Skin epidermis (tissue), 12 donors: ENCODE data around the gene GLT8D1.
"Not testable (repeated sequence)": the region's sequence is repeated elsewhere in the genome, so short reads cannot be mapped to it uniquely, and the experiment has no call there.

ENCODE experiments used
- H3K27ac ChIP-seq, 21 experiments: fragments of 200-600 bp; sonication (generic) in 11 of 21; one replicate each; pipeline ENCODE4 v1.5.0; 2020; ENCODE audit warnings: mild to moderate bottlenecking in 3 of 21, inconsistent platforms in 2 of 21, moderate library complexity in 2 of 21
- H3K4me3 ChIP-seq, 7 experiments: fragments of 200-600 bp; sonication (generic) in 2 of 7; one replicate each; pipeline ENCODE4 v1.5.0; 2020; ENCODE audit warnings: inconsistent platforms in 2 of 7, mild to moderate bottlenecking in 2 of 7, moderate library complexity in 1 of 7

GLT8D1 gene

GRCh38 chr3:52685285-52685708 lies 20.3 kb downstream of the GLT8D1 start:
- Histone ChIP-seq H3K4me3 (peak overlapping the region; percentile 54 to 95 (median 66)), H3K27ac (peak overlapping the region; percentile 87 to 100 (median 97))

GRCh38 chr3:52684184-52684583 lies 21.4 kb downstream of the GLT8D1 start:
- H3K27ac ChIP-seq = peak overlapping the region in 3 of 21 experiments; percentile 98 to 99 (median 98)
- peak overlapping the region in 1 of 7 experiments; percentile 75 for H3K4me3 ChIP-seq

- peak overlapping the region in 2 of 21 experiments; percentile 14 to 21 for H3K27ac ChIP-seq
- H3K4me3 ChIP-seq = no peak overlapping the region
Measured at GRCh38 chr3:52683611-52684010, 22.0 kb downstream of the GLT8D1 start.

- Histone ChIP-seq H3K4me3 (no peak overlapping the region), H3K27ac (peak overlapping the region in 16 of 21 experiments; percentile 29 to 76 (median 62))
Measured at GRCh38 chr3:52682016-52682415, 23.6 kb downstream of the GLT8D1 start.

- Histone ChIP-seq H3K27ac (peak overlapping the region in 18 of 21 experiments; percentile 12 to 76 (median 58)), H3K4me3 (no peak overlapping the region)
Measured at GRCh38 chr3:52681596-52681995, 24.0 kb downstream of the GLT8D1 start.

GRCh38 chr3:52679811-52680210 lies 25.8 kb downstream of the GLT8D1 start:
- Histone ChIP-seq H3K4me3 (no peak overlapping the region), H3K27ac (peak overlapping the region in 9 of 21 experiments; percentile 13 to 76 (median 48))

- Histone ChIP-seq H3K27ac (peak overlapping the region in 6 of 21 experiments; percentile 13 to 76 (median 41)), H3K4me3 (no peak overlapping the region)
Measured at GRCh38 chr3:52679199-52679538, 26.4 kb downstream of the GLT8D1 start.

GRCh38 chr3:52678265-52679198 lies 27.1 kb downstream of the GLT8D1 start:
- peak overlapping the region in 4 of 21 experiments; percentile 18 to 76 (median 34) for H3K27ac ChIP-seq

GRCh38 chr3:52676201-52676600 lies 29.4 kb downstream of the GLT8D1 start:
- not testable (repeated sequence) for H3K4me3 ChIP-seq, H3K27ac ChIP-seq

More at GRCh38 chr3:52678265-52679198, 27.1 kb downstream of the GLT8D1 start:
- no peak overlapping the region for H3K4me3 ChIP-seq

- Histone ChIP-seq H3K27ac (peak overlapping the region in 11 of 21 experiments; percentile 13 to 87 (median 47)), H3K4me3 (no peak overlapping the region)
Measured at GRCh38 chr3:52671676-52672075, 33.9 kb downstream of the GLT8D1 start.

- Histone ChIP-seq H3K27ac (peak overlapping the region in 16 of 21 experiments; percentile 21 to 87 (median 45)), H3K4me3 (no peak overlapping the region)
Measured at GRCh38 chr3:52670621-52671521, 34.7 kb downstream of the GLT8D1 start.

- Histone ChIP-seq H3K4me3 (no peak overlapping the region), H3K27ac (no peak overlapping the region)
Measured at GRCh38 chr3:52663098-52663497, 42.5 kb downstream of the GLT8D1 start.

- Histone ChIP-seq H3K27ac (no peak overlapping the region), H3K4me3 (no peak overlapping the region)
Measured at GRCh38 chr3:52660046-52660445, 45.5 kb downstream of the GLT8D1 start.

- no peak overlapping the region for H3K27ac ChIP-seq
- no peak overlapping the region for H3K4me3 ChIP-seq
Measured at GRCh38 chr3:52655895-52656294, 49.7 kb downstream of the GLT8D1 start.

GRCh38 chr3:52651592-52651991 lies 54.0 kb downstream of the GLT8D1 start:
- no peak overlapping the region for H3K4me3 ChIP-seq
- H3K27ac ChIP-seq = no peak overlapping the region

GRCh38 chr3:52650439-52650838 lies 55.2 kb downstream of the GLT8D1 start:
- Histone ChIP-seq H3K4me3 (no peak overlapping the region), H3K27ac (peak overlapping the region in 1 of 21 experiments; percentile 30)

GRCh38 chr3:52649461-52650210 lies 56.0 kb downstream of the GLT8D1 start:
- Histone ChIP-seq H3K27ac (peak overlapping the region in 8 of 21 experiments; percentile 6 to 56 (median 19)), H3K4me3 (no peak overlapping the region)

- no peak overlapping the region for H3K27ac ChIP-seq
- H3K4me3 ChIP-seq = no peak overlapping the region
Measured at GRCh38 chr3:52645549-52645948, 60.0 kb downstream of the GLT8D1 start.
